ENCODE data around the gene ULK4.

ULK4 gene

GRCh38 chr3:41652931-41653330 is 309.0 kb downstream of the ULK4 start:
- H3K4me1 ChIP-seq (ENCODE audit: control insufficient read depth, low read length): no peaks in the 10 kb centered on the region
- no peak overlapping the region for H3K4me2 ChIP-seq (ENCODE audit: low read length)
- peaks cover 10% of the 10 kb centered on the region; the same call in 1 of the 2 replicates for H3K9me3 ChIP-seq (ENCODE audit: control insufficient read depth, insufficient read depth, low read length)
- H3K36me3 ChIP-seq (ENCODE audit: control insufficient read depth, low read length): no peaks in the 10 kb centered on the region
- TF ChIP-seq EZH2phosphoT487 (IDR thresholded peaks at IDR 0.05; ENCODE audit: borderline replicate concordance, low read length): no peak
- no peak for TF ChIP-seq CTCF (IDR thresholded peaks at IDR 0.05; ENCODE audit: low read depth, low read length, poor library complexity, severe bottlenecking)
- no peak overlapping the region for H3K27ac ChIP-seq (ENCODE audit: low read depth, low read length)
- no peaks in the 10 kb centered on the region for H3K9me2 ChIP-seq (replicated peaks; ENCODE audit: control insufficient read depth, low read length)
- no peaks in the 10 kb centered on the region for H3K79me2 ChIP-seq (ENCODE audit: control insufficient read depth, low read length)
- H3K27me3 ChIP-seq (ENCODE audit: control insufficient read depth, low read length): no peaks in the 10 kb centered on the region
- no peak overlapping the region for H3K4me3 ChIP-seq (ENCODE audit: low read length)
- H3F3A ChIP-seq (ENCODE audit: control insufficient read depth, insufficient read depth): no peaks in the 10 kb centered on the region
- H4K20me1 ChIP-seq (ENCODE audit: control insufficient read depth, insufficient read depth, low read depth, low read length): no peaks in the 10 kb centered on the region

GRCh38 chr3:41652506-41652905 is 309.4 kb downstream of the ULK4 start:
- no peak for TF ChIP-seq CTCF (IDR thresholded peaks at IDR 0.05; ENCODE audit: low read depth, low read length, poor library complexity, severe bottlenecking)
- TF ChIP-seq EZH2phosphoT487 (IDR thresholded peaks at IDR 0.05; ENCODE audit: borderline replicate concordance, low read length): no peak
- Histone ChIP-seq H3K9me2 (replicated peaks; ENCODE audit: control insufficient read depth, low read length) (no peaks in the 10 kb centered on the region), H3K79me2 (ENCODE audit: control insufficient read depth, low read length) (no peaks in the 10 kb centered on the region), H3K4me3 (ENCODE audit: low read length) (no peak overlapping the region), H3K27ac (ENCODE audit: low read depth, low read length) (no peak overlapping the region), H3K27me3 (ENCODE audit: control insufficient read depth, low read length) (no peaks in the 10 kb centered on the region), H3K36me3 (ENCODE audit: control insufficient read depth, low read length) (no peaks in the 10 kb centered on the region), H3K4me2 (ENCODE audit: low read length) (no peak overlapping the region), H4K20me1 (ENCODE audit: control insufficient read depth, insufficient read depth, low read depth, low read length) (no peaks in the 10 kb centered on the region), H3F3A (ENCODE audit: control insufficient read depth, insufficient read depth) (no peaks in the 10 kb centered on the region), H3K4me1 (ENCODE audit: control insufficient read depth, low read length) (no peaks in the 10 kb centered on the region), H3K9me3 (ENCODE audit: control insufficient read depth, insufficient read depth, low read length) (peaks cover 10% of the 10 kb centered on the region; the same call in 1 of the 2 replicates)

- H3K36me3 ChIP-seq (ENCODE audit: control insufficient read depth, low read length): no peaks in the 10 kb centered on the region
- H4K20me1 ChIP-seq (ENCODE audit: control insufficient read depth, insufficient read depth, low read depth, low read length): no peaks in the 10 kb centered on the region
- H3K4me1 ChIP-seq (ENCODE audit: control insufficient read depth, low read length): no peaks in the 10 kb centered on the region
- H3K9me3 ChIP-seq (ENCODE audit: control insufficient read depth, insufficient read depth, low read length): peaks cover 10% of the 10 kb centered on the region; the same call in 1 of the 2 replicates
- no peak overlapping the region for H3K4me3 ChIP-seq (ENCODE audit: low read length)
- no peak overlapping the region for H3K4me2 ChIP-seq (ENCODE audit: low read length)
- H3K27me3 ChIP-seq (ENCODE audit: control insufficient read depth, low read length): no peaks in the 10 kb centered on the region
- no peaks in the 10 kb centered on the region for H3K9me2 ChIP-seq (replicated peaks; ENCODE audit: control insufficient read depth, low read length)
- no peak overlapping the region for H3K27ac ChIP-seq (ENCODE audit: low read depth, low read length)
- TF ChIP-seq EZH2phosphoT487 (IDR thresholded peaks at IDR 0.05; ENCODE audit: borderline replicate concordance, low read length): no peak
- TF ChIP-seq CTCF (IDR thresholded peaks at IDR 0.05; ENCODE audit: low read depth, low read length, poor library complexity, severe bottlenecking): no peak
- H3F3A ChIP-seq (ENCODE audit: control insufficient read depth, insufficient read depth): no peaks in the 10 kb centered on the region
- no peaks in the 10 kb centered on the region for H3K79me2 ChIP-seq (ENCODE audit: control insufficient read depth, low read length)
These were observed 310.2 kb downstream of the ULK4 start for GRCh38 chr3:41651718-41652117.

Data from DOHH2 (cell line).